ENCODE results near the gene ADAM20. TPM values are rescaled to one million over a fixed set of nuclear protein-coding genes. Genes with fewer than 3 reads are reported as not detected.
"Not testable (repeated sequence)": the region's sequence is repeated elsewhere in the genome, so short reads cannot be mapped to it uniquely, and the experiment has no call there.

The ADAM20 gene
- total RNA-seq, 1 donor from 2014 or later = 0.37 TPM

DNA sequence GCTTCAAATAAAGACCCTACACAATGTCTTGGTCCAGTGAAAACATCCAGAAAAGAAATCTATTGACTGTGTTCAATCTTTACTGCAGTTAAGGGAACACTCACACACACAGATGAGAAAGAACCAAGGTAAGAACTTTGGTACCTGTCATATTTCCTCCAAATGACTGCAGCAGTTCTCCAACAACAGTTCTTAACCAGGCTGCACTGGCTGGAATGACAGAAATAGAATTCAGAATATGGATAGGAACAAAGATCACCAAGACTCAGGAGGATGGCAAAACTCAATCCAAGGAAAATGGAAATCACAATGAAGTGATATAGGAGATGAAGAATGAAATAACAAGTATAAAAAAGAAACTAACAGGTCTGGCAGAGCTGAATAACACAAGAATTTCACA lies 36.6 kb downstream of the ADAM20 start:
- H3K27ac Mint-ChIP-seq (ENCODE audit: unreplicated experiment) = no peak overlapping the region
- TF ChIP-seq, protein P1, sequence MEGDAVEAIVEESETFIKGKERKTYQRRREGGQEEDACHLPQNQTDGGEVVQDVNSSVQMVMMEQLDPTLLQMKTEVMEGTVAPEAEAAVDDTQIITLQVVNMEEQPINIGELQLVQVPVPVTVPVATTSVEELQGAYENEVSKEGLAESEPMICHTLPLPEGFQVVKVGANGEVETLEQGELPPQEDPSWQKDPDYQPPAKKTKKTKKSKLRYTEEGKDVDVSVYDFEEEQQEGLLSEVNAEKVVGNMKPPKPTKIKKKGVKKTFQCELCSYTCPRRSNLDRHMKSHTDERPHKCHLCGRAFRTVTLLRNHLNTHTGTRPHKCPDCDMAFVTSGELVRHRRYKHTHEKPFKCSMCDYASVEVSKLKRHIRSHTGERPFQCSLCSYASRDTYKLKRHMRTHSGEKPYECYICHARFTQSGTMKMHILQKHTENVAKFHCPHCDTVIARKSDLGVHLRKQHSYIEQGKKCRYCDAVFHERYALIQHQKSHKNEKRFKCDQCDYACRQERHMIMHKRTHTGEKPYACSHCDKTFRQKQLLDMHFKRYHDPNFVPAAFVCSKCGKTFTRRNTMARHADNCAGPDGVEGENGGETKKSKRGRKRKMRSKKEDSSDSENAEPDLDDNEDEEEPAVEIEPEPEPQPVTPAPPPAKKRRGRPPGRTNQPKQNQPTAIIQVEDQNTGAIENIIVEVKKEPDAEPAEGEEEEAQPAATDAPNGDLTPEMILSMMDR (conservative IDR thresholded peaks at IDR 0.05) = no peak
- H3K36me3 Mint-ChIP-seq (ENCODE audit: low read depth) = peaks cover 17% of the 10 kb centered on the region
- peaks cover 6% of the 10 kb centered on the region for H3K27me3 Mint-ChIP-seq (ENCODE audit: low read depth)
- peaks cover 16% of the 10 kb centered on the region for H3K9me3 Mint-ChIP-seq
- H3K4me3 Mint-ChIP-seq = no peak overlapping the region
- no peaks in the 10 kb centered on the region for H3K4me1 Mint-ChIP-seq
- DNase-seq (ENCODE audit: low read depth, low spot score) = no peak

DNA sequence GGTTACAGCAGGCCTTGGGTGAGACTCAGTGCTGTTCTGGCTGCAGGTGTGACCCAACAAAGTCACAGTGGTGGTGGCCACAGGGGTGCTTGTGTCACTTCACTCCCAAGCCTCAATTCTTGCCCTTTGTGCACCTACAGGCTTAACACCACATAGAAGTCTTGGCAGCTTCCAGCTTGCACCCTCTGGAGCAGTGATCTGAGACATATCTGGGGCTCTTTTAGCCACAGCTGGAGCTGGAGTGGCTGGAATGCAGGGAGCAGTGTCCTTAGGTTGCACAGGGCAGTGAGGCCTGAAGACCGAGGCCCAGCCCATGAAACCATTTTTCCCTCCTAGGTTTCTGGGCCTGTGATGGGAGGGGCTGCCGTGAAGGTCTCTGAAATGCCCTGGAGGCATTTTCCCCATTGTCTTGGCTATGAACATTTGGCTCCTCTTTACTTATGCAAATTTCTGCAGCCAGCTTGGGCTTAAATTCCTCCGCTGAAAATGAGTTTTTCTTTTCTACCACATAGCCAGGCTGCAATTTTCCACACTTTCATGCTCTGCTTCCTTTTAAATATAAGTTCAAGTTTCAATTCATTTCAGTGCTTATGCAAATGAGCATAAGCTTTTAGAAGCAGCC lies 45.1 kb downstream of the ADAM20 start:
- Mint-ChIP-seq H3K36me3 (ENCODE audit: low read depth) (peaks cover 16% of the 10 kb centered on the region), H3K4me1 (no peaks in the 10 kb centered on the region), H3K27ac (ENCODE audit: unreplicated experiment) (no peak overlapping the region), H3K9me3 (peaks cover 18% of the 10 kb centered on the region), H3K4me3 (no peak overlapping the region), H3K27me3 (ENCODE audit: low read depth) (no peaks in the 10 kb centered on the region)
- TF ChIP-seq, protein P1 (conservative IDR thresholded peaks at IDR 0.05) = no peak
- no peak for DNase-seq (ENCODE audit: low read depth, low spot score)

DNA sequence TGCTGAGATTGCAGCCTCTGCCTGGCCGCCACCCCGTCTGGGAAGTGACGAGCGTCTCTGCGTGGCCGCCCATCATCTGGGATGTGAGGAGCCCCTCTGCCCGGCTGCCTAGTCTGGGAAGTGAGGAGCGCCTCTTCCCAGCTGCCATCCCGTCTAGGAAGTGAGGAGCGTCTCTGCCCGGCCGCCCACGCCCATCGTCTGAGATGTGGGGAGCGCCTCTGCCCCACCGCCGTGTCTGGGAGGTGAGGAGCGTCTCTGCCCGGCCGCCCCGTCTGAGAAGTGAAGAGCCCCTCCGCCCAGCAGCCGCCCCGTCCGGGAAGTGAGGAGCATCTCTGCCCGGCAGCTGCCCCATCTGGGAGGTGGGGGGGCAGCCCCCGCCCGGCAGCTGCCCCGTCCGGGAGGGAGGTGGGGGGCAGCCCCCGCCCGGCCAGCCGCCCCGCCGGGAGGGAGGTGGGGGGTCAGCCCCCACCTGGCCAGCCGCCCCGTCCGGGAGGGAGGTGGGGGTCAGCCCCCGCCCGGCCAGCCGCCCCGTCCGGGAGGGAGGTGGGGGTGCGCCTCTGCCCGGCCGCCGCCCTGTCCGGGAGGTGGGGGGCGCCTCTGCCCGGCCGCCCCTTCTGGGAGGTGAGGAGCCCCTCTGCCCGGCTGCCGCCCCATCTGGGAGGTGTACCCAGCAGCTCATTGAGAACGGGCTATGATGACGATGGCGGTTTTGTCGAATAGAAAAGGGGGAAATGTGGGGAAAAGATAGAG lies 57.3 kb downstream of the ADAM20 start:
- H3K27me3 Mint-ChIP-seq (ENCODE audit: low read depth); H3K4me3 Mint-ChIP-seq; H3K9me3 Mint-ChIP-seq; DNase-seq (ENCODE audit: low read depth, low spot score); H3K27ac Mint-ChIP-seq (ENCODE audit: unreplicated experiment); H3K4me1 Mint-ChIP-seq: not testable (repeated sequence)
- H3K36me3 Mint-ChIP-seq (ENCODE audit: low read depth) = peaks cover 14% of the 10 kb centered on the region

DNA sequence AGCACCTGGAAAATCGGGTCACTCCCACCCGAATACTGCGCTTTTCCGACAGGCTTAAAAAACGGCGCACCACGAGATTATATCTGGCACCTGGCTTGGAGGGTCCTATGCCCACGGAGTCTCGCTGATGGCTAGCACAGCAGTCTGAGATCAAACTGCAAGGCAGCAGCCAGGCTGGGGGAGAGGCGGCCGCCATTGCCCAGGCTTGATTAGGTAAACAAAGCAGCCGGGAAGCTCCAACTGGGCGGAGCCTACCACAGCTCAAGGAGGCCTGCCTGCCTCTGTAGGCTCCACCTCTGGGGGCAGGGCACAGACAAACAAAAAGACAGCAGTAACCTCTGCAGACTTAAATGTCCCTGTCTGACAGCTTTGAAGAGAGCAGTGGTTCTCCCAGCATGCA lies 59.3 kb downstream of the ADAM20 start:
- not testable (repeated sequence) for DNase-seq (ENCODE audit: low read depth, low spot score); H3K27me3 Mint-ChIP-seq (ENCODE audit: low read depth); H3K4me1 Mint-ChIP-seq; H3K9me3 Mint-ChIP-seq; H3K27ac Mint-ChIP-seq (ENCODE audit: unreplicated experiment); H3K4me3 Mint-ChIP-seq
- peaks cover 14% of the 10 kb centered on the region for H3K36me3 Mint-ChIP-seq (ENCODE audit: low read depth)

DNA sequence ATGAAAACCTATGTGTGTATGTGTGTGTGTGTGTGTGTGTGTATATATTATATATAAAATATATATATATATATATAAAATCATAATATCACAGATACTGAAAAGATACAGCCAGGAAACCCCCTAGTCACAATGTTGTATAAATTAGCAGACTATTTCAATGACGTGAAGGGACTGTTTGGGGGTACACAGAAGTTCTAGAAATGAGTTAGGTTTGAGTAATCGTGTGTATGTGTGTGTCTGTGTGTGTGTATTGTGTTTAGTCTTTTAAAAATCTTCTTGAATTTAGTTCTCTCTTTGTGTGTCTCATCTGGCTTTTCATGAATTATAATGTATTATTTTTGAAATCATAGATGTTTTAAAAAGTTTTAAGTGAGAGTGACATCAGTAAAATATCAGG lies 61.0 kb downstream of the ADAM20 start:
- no peak for DNase-seq (ENCODE audit: low read depth, low spot score)
- TF ChIP-seq, protein P1 (conservative IDR thresholded peaks at IDR 0.05) = no peak
- Mint-ChIP-seq H3K4me1 (no peaks in the 10 kb centered on the region), H3K27ac (ENCODE audit: unreplicated experiment) (no peak overlapping the region), H3K9me3 (peaks cover 2% of the 10 kb centered on the region), H3K36me3 (ENCODE audit: low read depth) (peaks cover 12% of the 10 kb centered on the region), H3K27me3 (ENCODE audit: low read depth) (no peaks in the 10 kb centered on the region), H3K4me3 (no peak overlapping the region)

Other genes with a start within 250 kb of the ADAM20 start
- 48.6 and 55.9 TPM in 2 replicates for gene COX16, start 175.3 kb downstream of the ADAM20 start, total RNA-seq
- 27.0 and 29.1 TPM in 2 replicates for gene SYNJ2BP, start 117.9 kb downstream of the ADAM20 start, total RNA-seq
- not detected in 2 replicates for gene ADAM21, start 82.8 kb downstream of the ADAM20 start, total RNA-seq
- gene MED6, start 65.7 kb upstream of the ADAM20 start, total RNA-seq = 50.9 and 52.3 TPM in 2 replicates
- 3.7 and 4.2 TPM in 2 replicates for gene TTC9, start 106.9 kb upstream of the ADAM20 start, total RNA-seq